ENCODE data around the gene NOD1.
"Not testable (repeated sequence)": the region's sequence is repeated elsewhere in the genome, so short reads cannot be mapped to it uniquely, and the experiment has no call there.

NOD1 gene

DNA sequence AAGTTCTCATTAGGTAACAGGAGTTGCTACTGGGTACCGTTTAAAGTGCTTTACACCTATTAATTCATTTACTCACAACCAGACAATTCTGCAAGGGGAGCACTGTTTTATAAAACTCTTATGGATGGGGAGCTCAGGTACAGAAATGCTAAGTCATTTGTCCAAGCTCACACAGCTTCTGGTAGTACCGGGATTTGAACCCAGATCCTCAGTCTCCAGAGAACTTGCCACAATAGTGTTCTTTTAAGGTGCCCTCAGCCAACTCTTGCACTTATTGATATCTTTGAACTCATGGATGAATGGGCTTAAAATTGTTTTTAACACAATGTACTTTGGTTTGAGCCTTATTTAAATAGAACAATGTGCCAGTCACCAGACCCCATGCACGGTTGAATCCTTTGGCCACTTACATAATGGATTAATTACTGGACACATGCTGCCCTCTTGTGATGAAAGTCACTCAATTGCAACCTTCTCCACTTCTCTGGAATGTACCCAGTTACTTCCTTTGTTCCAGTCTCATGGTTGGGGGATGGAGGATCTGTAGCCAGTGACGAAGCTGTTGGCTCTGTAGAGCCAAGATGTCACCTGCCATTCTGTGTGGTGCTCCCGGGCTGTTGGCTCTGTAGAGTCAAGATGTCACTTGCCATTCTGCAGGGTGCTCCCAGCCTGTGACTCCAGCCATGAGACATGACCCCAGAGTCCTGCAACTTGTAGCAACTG is 65.6 kb downstream of the NOD1 start:
- DNase-seq (ENCODE audit: low spot score): peak; percentile 68

DNA sequence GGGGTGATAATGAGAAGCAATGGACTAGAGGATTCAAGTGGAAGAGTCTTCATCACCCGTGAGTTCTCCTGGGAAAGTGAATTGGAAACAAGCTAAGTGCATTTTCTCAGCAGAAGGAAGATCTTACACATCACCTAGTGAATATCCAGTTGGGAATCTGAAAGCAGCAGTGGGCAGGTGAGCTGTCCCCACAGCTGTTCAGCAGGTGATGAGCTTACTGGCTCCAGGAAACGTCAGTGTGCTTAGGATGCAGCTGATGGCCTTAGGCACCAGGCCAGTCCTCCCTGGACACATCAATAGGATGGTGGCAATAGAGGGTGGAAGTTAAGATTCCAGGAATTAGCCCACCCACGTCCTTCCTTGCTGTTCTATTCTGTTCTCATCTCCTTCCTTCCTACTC is 66.7 kb downstream of the NOD1 start:
- no peak for DNase-seq (ENCODE audit: low spot score)

DNA sequence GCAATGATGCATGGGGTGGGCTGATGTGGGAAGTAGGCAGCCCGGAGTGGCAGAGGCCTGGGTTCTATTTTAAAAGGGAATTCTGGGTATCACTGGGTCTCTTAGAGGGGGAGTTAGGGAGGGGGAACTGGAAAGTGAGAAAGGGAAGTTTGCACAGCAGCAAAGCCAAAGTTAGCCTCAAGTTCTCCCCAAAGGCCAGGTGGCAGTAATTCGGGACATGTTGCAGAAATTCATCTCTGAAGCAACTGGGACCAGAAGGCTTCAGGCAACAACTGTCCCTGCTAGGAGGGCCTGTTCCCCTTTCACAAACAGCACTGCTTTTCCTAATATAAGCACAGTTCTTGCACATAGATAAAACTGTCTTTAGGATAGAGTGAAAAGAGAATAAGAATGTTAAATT is 67.4 kb downstream of the NOD1 start:
- no peak for DNase-seq (ENCODE audit: low spot score)

DNA sequence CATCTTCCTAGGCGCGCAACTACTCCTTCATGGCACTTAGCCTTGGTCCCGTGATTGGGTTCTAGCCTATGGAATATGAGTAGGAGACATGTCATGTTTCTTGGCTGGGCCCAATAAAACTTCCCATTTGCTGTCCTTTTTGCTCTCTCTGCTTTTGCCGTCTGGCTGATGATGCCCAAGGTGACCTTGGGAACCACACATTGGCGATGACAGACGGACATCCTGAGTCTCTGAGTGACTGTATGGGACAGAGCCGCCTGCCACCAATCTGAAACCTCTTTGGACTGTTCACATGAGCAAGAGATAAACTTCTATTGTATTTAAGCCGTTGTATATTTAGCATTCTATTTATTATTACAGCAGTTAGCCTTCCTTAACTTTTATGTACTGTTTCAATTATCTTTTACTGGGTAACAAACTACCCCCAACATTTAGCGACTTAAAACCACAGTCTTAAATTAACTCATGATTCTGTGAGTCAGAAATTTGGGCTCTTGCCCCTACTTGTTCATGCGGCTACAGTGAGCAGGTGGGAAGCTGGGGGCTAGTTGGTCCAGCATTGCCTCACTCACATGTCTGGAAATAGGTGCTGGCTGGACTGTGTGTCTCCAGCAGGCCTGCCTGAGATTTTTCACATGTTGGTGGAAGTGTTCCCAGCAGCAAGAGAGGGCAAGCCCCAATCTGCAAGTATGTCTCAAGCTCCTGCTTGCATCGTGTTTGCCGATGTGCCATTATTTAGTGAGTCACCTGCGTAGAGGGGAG is 71.7 kb downstream of the NOD1 start:
- no peak for DNase-seq (ENCODE audit: low spot score)

DNA sequence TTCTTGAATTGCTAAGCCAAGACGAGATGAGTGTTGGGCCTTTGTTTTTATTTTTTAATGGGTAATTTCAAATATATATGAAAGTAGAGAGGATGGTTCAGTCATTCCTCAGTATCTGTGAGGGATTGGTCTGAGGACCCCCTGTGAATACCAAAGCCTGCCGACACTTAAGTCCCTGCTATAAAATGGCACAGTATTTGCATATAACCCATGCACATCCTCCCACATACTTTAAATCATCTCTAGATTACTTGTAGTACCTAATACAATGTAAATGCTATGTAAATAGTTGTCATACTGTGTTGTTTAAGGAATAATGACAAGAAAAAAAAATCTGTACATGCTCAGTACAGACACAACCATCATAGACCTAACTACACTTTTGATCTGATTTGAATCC is 73.4 kb downstream of the NOD1 start:
- no peak for DNase-seq (ENCODE audit: low spot score)

DNA sequence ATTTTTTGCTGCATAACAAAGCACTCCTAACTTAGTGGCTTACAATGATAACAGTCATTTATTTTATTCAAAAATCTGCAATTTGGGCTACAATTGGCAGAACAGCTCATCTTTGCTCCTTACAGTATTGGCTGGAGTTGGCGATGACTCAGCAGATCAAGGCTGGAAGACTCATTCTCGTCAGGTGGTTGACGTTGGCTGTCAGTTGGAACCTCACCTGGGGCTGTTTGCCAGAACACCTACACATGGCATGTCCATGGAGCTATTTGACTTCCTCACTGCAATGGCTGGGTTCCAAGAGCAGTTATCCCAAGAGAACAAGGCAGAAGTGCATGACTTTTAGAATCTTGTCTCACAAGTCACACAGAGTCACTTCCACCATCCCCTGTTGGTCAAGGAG is 75.1 kb downstream of the NOD1 start:
- no peak for DNase-seq (ENCODE audit: low spot score)

DNA sequence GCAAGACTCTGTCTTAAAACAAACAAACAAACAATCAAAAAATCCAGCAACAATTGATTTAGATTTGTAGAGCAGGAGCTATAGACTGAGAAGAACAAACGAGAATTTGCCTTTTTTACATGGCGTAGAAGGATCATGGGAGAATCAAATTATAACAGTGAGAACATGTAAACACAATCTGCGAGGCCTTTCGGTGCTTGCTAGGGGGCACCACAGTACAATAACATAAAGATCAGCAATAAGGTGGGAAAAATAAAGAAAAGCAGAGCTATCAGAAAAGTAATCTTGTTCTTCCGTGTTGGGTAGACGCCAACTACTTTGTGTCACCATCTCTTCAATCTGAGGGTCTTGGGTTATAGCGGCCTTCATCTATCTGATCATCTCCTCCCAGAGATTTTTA is 82.2 kb downstream of the NOD1 start:
- DNase-seq (ENCODE audit: low spot score): no peak

DNA sequence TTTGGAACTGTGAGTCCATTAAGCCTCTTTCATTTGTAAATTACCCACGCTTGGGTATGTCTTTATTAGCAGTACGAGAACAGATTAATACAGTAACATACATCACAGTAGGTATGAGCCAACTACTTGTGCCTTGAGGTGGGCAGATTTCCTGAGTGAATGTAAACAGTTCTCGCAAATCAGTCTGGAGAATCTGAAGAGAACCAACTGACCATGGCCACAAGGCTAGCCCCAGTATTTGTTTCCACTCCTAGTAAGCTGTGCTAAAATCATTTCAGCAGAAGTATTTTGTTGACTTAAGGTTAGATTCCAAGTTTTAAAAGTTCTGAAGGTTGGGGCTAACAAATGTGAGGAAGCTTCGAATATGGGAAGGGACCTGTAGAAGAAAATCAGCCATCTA is 82.9 kb downstream of the NOD1 start:
- DNase-seq (ENCODE audit: low spot score): no peak

DNA sequence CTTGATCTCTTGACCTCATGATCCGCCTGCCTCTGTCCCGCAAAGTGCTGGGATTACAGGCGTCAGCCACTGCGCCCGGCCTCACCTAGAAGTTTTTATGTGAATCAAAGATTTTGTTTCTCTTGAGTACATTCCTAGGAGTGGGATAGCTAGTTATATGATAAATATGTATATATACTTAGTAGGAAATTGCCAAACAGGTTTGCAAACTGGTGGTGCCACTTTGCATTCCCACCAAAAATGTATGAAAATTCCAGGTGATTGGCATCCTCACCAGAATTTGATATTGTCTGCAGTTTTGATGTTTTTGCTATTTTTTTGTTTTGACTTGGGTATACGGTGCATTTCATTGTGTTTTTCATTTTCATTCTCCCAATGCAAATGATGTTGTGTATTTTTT is 86.8 kb downstream of the NOD1 start:
- DNase-seq (ENCODE audit: low spot score): no peak

DNA sequence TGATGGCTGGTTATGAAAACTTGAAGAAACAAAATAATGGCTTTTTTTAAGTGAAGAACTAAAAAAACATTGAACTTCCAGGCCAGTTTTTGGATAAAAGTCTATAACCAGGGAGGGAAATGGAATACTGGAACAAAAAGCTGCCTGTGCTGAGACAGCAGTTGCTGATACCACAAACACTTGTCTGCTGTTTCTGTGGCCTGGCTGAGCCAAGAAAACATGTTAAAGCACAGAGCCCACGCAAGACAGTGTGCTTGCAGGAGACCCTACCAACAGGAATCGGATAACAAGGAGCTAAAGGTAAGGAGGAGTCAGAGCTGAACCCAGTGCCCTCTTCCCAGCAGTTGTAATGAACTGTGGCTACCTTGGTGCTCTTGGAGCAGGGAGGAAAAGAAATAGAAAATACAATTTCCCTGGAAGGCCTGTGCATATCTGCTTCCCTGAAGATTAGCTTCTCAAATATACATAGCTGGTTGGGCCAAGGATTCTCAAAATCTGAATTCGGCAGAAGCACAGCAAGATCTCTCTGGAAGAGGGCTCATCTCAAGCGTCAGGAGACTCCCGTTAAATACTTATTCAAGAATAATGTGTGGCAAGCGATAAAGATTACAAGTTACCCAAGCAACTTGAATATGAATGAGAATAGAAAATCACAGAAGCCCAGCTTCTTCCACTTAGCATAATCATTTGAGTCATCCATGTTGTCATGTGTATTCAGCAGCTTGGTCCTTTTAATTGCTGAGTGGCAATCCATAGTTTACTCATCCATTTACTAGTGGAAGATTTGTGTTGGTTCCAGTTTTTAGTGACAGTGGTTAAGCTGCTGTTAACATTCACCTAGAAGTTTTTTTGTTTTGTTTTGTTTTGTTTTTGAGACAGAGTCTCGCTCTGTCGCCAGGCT is 87.6 kb downstream of the NOD1 start:
- DNase-seq (ENCODE audit: low spot score): no peak

DNA sequence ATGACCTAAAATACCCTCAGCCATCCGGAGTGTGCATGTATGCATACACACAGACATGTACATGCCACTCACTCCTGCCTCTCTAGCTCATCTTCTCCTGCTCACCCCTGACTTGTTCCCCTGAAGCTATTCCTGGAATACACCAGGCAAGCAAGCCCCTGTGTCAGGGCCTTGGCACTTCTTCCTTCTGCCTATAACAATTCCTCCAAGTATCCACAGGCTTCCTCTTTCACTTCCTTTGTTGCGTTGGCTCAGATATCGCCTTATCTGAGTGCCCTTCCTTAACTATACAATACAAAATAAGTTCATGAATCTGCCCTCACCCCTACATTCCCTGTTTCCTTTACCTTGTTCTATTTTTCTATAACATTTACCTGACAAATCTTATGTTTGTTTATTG is 88.8 kb downstream of the NOD1 start:
- no peak for DNase-seq (ENCODE audit: low spot score)

DNA sequence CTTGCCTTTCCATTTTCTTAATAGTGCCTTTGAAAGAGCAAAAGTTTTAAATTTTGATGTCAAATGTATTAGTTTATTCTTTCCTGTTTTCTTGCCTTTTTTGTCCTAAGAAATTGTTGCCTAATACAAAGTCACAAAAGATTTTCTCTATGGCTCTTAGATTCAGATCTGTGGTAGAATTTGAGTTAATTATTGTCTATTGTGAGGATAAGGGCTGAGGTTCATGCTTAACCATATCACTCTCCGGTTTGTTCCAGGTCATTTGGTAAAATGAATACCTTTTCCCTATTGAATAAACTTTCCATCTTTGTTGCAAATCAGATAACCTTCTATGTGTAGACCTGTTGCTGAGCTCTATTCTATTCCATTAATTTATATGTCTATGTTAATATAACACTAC is 96.0 kb downstream of the NOD1 start:
- no peak for DNase-seq (ENCODE audit: low spot score)

DNA sequence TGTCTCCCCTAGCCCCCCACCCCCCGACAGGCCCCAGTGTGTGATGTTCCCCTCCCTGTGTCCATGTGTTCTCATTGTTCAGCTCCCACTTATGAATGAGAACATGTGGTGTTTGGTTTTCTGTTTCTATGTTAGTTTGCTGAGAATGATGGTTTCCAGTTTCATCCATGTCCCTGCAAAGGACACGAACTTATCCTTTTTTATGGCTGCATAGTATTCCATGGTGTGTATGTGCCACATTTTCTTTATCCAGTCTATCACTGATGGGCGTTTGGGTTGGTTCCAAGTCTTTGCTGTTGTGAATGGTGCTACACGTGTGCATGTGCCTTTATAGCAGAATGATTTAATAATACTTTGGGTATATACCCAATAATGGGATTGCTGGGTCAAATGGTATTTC is 97.8 kb downstream of the NOD1 start:
- not testable (repeated sequence) for DNase-seq (ENCODE audit: low spot score)

DNA sequence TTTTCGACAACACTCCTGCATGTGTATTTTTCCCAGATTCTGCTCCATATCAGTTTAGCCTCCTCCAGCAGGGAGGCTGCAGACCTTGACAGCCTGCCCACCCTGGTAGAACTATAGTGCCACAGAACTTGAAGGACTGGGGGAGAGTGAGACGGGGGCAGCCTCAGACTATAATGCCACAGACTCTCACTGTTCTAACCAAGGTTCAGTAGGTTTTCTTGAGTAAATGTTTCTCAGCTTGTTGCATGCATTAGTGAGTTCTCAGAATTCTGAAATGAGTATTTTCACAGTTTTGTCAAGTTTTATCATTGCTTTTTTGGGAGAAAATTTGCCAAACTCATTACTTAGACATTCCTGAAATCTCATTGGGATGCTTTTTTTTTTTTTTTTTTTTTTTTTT is 98.3 kb downstream of the NOD1 start:
- no peak for DNase-seq (ENCODE audit: low spot score)

DNA sequence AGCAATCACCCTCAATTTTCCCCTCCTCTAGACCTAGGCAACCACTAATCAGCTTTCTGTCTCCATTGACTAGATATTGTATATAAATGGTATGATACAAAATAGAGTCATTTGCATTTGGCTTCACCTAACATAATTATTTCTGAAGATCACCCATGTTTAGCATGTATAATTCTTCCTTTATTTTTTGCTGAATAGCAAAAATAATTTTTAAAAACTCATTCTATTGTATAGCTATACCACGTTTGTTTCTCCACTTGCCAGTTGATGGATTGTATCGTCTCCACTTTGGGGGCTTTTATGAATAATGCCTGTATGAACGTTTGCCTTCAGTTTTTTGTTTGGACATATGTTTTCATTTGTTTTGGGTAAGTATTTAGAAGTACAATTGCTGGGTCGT is 98.8 kb downstream of the NOD1 start:
- DNase-seq (ENCODE audit: low spot score): no peak

DNA sequence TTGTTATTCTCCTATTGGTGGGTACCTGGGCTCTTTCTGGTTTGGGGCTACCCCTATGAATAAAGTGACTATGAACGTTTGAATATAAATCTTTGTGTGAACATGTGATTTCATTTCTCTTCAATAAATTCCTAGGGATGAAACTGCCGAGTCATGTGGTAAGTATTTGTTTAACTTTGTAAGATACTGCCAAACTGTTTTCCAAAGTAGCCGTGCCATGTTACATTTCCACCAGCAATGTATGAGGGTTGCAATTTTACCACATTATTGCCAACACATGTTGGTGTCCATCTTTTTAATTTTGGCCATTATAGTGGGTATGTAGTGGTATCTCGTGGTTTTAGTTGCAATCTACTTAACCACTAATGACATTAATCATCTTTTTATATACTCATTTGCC is 99.5 kb downstream of the NOD1 start:
- DNase-seq (ENCODE audit: low spot score): no peak

DNA sequence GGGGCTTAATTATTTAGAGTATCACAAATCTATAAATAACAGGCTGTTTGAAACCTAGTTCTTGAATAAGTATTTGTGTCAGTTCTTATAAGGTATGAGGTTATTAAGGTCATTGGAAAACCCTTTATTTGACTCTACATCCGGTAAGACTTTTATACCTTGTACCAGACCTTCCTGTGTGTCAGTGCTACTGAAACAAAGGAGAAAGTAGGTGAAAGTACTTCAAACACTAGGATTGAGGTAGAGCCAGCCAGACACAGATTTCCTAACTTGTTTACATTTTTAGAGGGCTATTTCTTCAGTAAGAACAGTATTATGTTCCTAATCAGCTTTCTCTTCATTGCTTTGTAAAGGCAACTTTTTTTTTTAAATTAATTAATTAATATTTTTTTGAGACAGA is 100.3 kb downstream of the NOD1 start:
- no peak for DNase-seq (ENCODE audit: low spot score)
